T-helper 2 cell treated with Interferon-gamma antibody and Interleukin-4, amounts not matched to agents 100 ng/mL and 5 ng/mL, for 36 hours (primary cell): ENCODE measurements around the gene DEK. TPM values are rescaled to one million over a fixed set of nuclear protein-coding genes. Genes with fewer than 3 reads are reported as not detected.

ENCODE experiments used
- total RNA-seq: library from RNA; stranded (reverse); gene quantifications from 2 replicates; pipeline ENCODE4 v1.2.3, GENCODE V29; 2022

DEK gene
- total RNA-seq, 1 donor from 2014 or later: 226 TPM

Other genes with a start within 250 kb of the DEK start
- gene NHLRC1, start 141.9 kb downstream of the DEK start, total RNA-seq: 0.18 and 0.39 TPM in 2 replicates
- 7.0 and 7.1 TPM in 2 replicates for gene TPMT, start 109.5 kb downstream of the DEK start, total RNA-seq
- 8.0 and 8.1 TPM in 2 replicates for gene KDM1B, start 109.1 kb downstream of the DEK start, total RNA-seq
- gene RNF144B, start 122.8 kb upstream of the DEK start, total RNA-seq: 1.8 and 2.1 TPM in 2 replicates